Lower leg skin (tissue), 3 donors: ENCODE data around the gene RBM48.

ENCODE experiments used
- CTCF ChIP-seq, 3 donors: fragments of 450-650 bp; IDR thresholded peaks; one replicate each; pipeline ENCODE4 v1.5.1; 2016; ENCODE audit warnings: antibody characterized with exemption in 3 of 3, mild to moderate bottlenecking in 3 of 3, moderate library complexity in 2 of 3
- POLR2A ChIP-seq, 2 donors: fragments of 450-650 bp; IDR thresholded peaks; one replicate each; pipeline ENCODE4 v1.6.1; 2016 to 2017; ENCODE audit warnings: antibody characterized with exemption in 2 of 2, mild to moderate bottlenecking in 1 of 2, moderate library complexity in 1 of 2

DNA sequence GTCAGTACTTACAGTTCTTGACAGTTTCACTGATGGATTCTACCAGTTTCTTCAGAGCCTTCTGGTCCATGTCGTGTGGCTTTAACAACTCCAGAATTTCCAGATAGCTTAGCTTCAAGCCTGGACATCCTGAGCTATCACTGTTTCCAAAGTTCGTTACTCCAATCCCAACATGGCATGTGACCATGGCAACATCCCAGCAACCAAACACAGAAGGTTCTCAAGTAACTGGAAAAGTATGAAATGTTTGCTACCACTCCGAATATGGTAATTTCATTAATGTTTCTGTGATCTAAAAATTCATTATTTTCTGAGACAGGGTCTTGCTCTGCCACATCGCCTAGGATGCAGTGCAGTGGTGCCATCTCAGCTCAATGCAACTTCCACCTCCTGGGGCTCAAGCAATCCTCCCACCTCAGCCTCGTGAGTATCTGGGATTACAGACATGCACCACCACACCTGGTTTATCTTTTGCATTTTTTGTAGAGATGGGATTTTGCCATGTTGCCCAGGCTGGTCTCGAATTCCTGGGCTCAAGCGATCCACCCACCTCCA is 29.3 kb downstream of the RBM48 start:
- TF ChIP-seq CTCF (IDR thresholded peaks at IDR 0.05) (no peak), POLR2A (IDR thresholded peaks at IDR 0.05) (no peak)
